Measurements from ENCODE around the gene MYO3B. TPM values are rescaled to one million over a fixed set of nuclear protein-coding genes. Genes with fewer than 3 reads are reported as not detected.

MYO3B gene
- total and polyA plus RNA-seq, 2 donors (not counting 3 experiments of a cell fraction or from before 2014, with no cell fraction given) = 0.03 TPM; not detected in 1

GRCh38 chr2:170196963-170197362, 19.0 kb downstream of the MYO3B start:
- DNase-seq (ENCODE audit: low read depth, low spot score) (no peak), FAIRE-seq (no peak)
- no peak overlapping the region for H3K27ac ChIP-seq (ENCODE audit: insufficient read depth, low read depth, low read length)
- BruUV-seq (replicated peaks) = no TSS peak
- no peaks in the 10 kb centered on the region for H3K4me1 ChIP-seq (ENCODE audit: control insufficient read depth, extremely low read depth, insufficient read depth, low read length)
- intact Hi-C loops (cut with micrococcal nuclease) (no loop called here), dilution Hi-C loops (cut with MboI; ENCODE audit: extremely low pct_ligation_motif_present, low sequenced_read_pairs) (no loop called here)
- no peaks in the 10 kb centered on the region for H3K9me3 ChIP-seq (replicated peaks; ENCODE audit: control insufficient read depth, insufficient read depth, low read length)
- no peaks in the 10 kb centered on the region for H3K36me3 ChIP-seq (ENCODE audit: control insufficient read depth in 2 of 2, extremely low read depth in 1 of 2, insufficient read depth in 2 of 2, low read length in 2 of 2)
- peaks cover 3 to 6% of the 10 kb centered on the region in 2 experiments for H3K27me3 ChIP-seq (ENCODE audit: control insufficient read depth in 2 of 2, insufficient read depth in 2 of 2, low read length in 2 of 2)
- H3K79me2 ChIP-seq (ENCODE audit: control insufficient read depth, insufficient read depth, low read length) = no peaks in the 10 kb centered on the region
- H3K4me2 ChIP-seq (ENCODE audit: insufficient read depth, low read length) = no peak overlapping the region
- no peaks in the 10 kb centered on the region for H3K9me1 ChIP-seq (replicated peaks; ENCODE audit: control insufficient read depth, extremely low read depth, insufficient read depth, low read length)
- CTCF ChIA-PET = no interaction called here
- no peak for TF ChIP-seq POLR2A (IDR thresholded peaks at IDR 0.05; ENCODE audit: low read depth, low read length)
- TF ChIP-seq POLR2AphosphoS5 (IDR thresholded peaks at IDR 0.05; ENCODE audit: insufficient read depth, low read depth, low read length) = no peak
- no peak for TF ChIP-seq FOS (IDR thresholded peaks at IDR 0.05; ENCODE audit: borderline replicate concordance, insufficient read depth, low read length)
- TF ChIP-seq MYC (IDR thresholded peaks at IDR 0.05; ENCODE audit: low read depth, low read length) = no peak
- no peak for TF ChIP-seq EZH2 (IDR thresholded peaks at IDR 0.05; ENCODE audit: borderline replicate concordance, low read depth, low read length, severe bottlenecking)
- no peak for TF ChIP-seq GATA2 (IDR thresholded peaks at IDR 0.05; ENCODE audit: insufficient read depth, insufficient read length, low read depth, low read length)
- no peak for TF ChIP-seq CTCF (IDR thresholded peaks at IDR 0.05; ENCODE audit: extremely low read depth in 1 of 2, insufficient read depth in 1 of 2, low read depth in 1 of 2, low read length in 2 of 2)
- TF ChIP-seq MAX (IDR thresholded peaks at IDR 0.05; ENCODE audit: insufficient read depth, insufficient read length) = no peak
- TF ChIP-seq JUN (IDR thresholded peaks at IDR 0.05; ENCODE audit: borderline replicate concordance, insufficient read depth, insufficient read length, low read depth) = no peak
- H3K9ac ChIP-seq (replicated peaks; ENCODE audit: extremely low read depth, insufficient read depth, low read length) = no peak overlapping the region
- no peak overlapping the region for H3K4me3 ChIP-seq (replicated peaks in 1 of 3; ENCODE audit: insufficient read depth in 1 of 3, low read depth in 1 of 3, low read length in 3 of 3)
- POLR2A ChIA-PET = no interaction called here
- no peak overlapping the region for H2AFZ ChIP-seq (ENCODE audit: low read depth, low read length)
- H4K20me1 ChIP-seq (replicated peaks; ENCODE audit: control insufficient read depth, extremely low read depth, insufficient read depth, low read length) = no peaks in the 10 kb centered on the region
